MV-4-11 (cell line): Measurements from ENCODE around the gene RNF217.
"Not testable (repeated sequence)": the region's sequence is repeated elsewhere in the genome, so short reads cannot be mapped to it uniquely, and the experiment has no call there.

Experiments
- DNase-seq: peaks from one replicate; lab custom pipeline; 2025; lab: John Stamatoyannopoulos, UW

Gene RNF217

GRCh38 chr6:125057392-125058246 lies 95.4 kb downstream of the RNF217 start:
- no peak for DNase-seq

- no peak for DNase-seq
Measured at GRCh38 chr6:125058546-125058945, 96.3 kb downstream of the RNF217 start.

- no peak for DNase-seq
Measured at GRCh38 chr6:125063307-125063706, 101.1 kb downstream of the RNF217 start.

- DNase-seq, result no peak
Measured at GRCh38 chr6:125066140-125066539, 103.9 kb downstream of the RNF217 start.

GRCh38 chr6:125066964-125067363 lies 104.7 kb downstream of the RNF217 start:
- peak; percentile 64 for DNase-seq

GRCh38 chr6:125067552-125067951 lies 105.3 kb downstream of the RNF217 start:
- DNase-seq, result no peak

- DNase-seq, result no peak
Measured at GRCh38 chr6:125073071-125073470, 110.8 kb downstream of the RNF217 start.

GRCh38 chr6:125074120-125074519 lies 111.9 kb downstream of the RNF217 start:
- no peak for DNase-seq

GRCh38 chr6:125075073-125075472 lies 112.8 kb downstream of the RNF217 start:
- DNase-seq, result not testable (repeated sequence)

- no peak for DNase-seq
Measured at GRCh38 chr6:125075741-125076481, 113.7 kb downstream of the RNF217 start.

GRCh38 chr6:125076482-125076742 lies 114.2 kb downstream of the RNF217 start:
- DNase-seq, result no peak

- no peak for DNase-seq
Measured at GRCh38 chr6:125077453-125077852, 115.2 kb downstream of the RNF217 start.

GRCh38 chr6:125078602-125079321 lies 116.5 kb downstream of the RNF217 start:
- DNase-seq, result no peak

- no peak for DNase-seq
Measured at GRCh38 chr6:125082908-125083683, 120.9 kb downstream of the RNF217 start.

GRCh38 chr6:125083684-125083990 lies 121.4 kb downstream of the RNF217 start:
- no peak for DNase-seq

GRCh38 chr6:125086716-125087115 lies 124.5 kb downstream of the RNF217 start:
- DNase-seq, result no peak

GRCh38 chr6:125088963-125089362 lies 126.7 kb downstream of the RNF217 start:
- no peak for DNase-seq

- no peak for DNase-seq
Measured at GRCh38 chr6:125094563-125094962, 132.3 kb downstream of the RNF217 start.

- no peak for DNase-seq
Measured at GRCh38 chr6:125095580-125096301, 133.5 kb downstream of the RNF217 start.

- DNase-seq, result no peak
Measured at GRCh38 chr6:125097186-125097585, 134.9 kb downstream of the RNF217 start.

GRCh38 chr6:125098253-125098652 lies 136.0 kb downstream of the RNF217 start:
- no peak for DNase-seq
